LoVo (cell line): Measurements from ENCODE around the gene OR10A2.
"Not testable (repeated sequence)": the region's sequence is repeated elsewhere in the genome, so short reads cannot be mapped to it uniquely, and the experiment has no call there.

ENCODE experiments used
- DNase-seq: peaks from one replicate; pipeline ENCODE4 v3.0.0-alpha.2; 2016; ENCODE audit warnings: low spot score

OR10A2 gene

GRCh38 chr11:6887711-6888110, 24.9 kb downstream of the OR10A2 start:
- DNase-seq, result not testable (repeated sequence)

- DNase-seq, result no peak
Measured at GRCh38 chr11:6888830-6889229, 26.0 kb downstream of the OR10A2 start.

GRCh38 chr11:6889835-6890234, 27.0 kb downstream of the OR10A2 start:
- DNase-seq, result no peak

GRCh38 chr11:6892400-6892799, 29.5 kb downstream of the OR10A2 start, which contains the start of gene OR2D2:
Gene OR2D2, minus strand, starts transcription at chr11:6892500. Its CDS starts 0 bp downstream, at chr11:6892500.
- DNase-seq, result no peak

GRCh38 chr11:6894097-6894496, 31.2 kb downstream of the OR10A2 start:
- no peak for DNase-seq

- no peak for DNase-seq
Measured at GRCh38 chr11:6895010-6895409, 32.2 kb downstream of the OR10A2 start.

- DNase-seq, result no peak
Measured at GRCh38 chr11:6898911-6899310, 36.1 kb downstream of the OR10A2 start.

GRCh38 chr11:6900327-6900999, 37.6 kb downstream of the OR10A2 start:
- DNase-seq, result no peak

- DNase-seq, result not testable (repeated sequence)
Measured at GRCh38 chr11:6904804-6905203, 41.9 kb downstream of the OR10A2 start.

GRCh38 chr11:6911378-6911777, 48.5 kb downstream of the OR10A2 start:
- DNase-seq, result no peak

GRCh38 chr11:6911948-6912347, 49.1 kb downstream of the OR10A2 start:
- no peak for DNase-seq

- DNase-seq, result no peak
Measured at GRCh38 chr11:6919698-6920097, 56.8 kb downstream of the OR10A2 start.

- no peak for DNase-seq
Measured at GRCh38 chr11:6920702-6921101, 57.8 kb downstream of the OR10A2 start, which contains the start of gene OR2D3. Gene OR2D3, plus strand, starts transcription at chr11:6921002. Its CDS starts 0 bp downstream, at chr11:6921002.
